Measurements from ENCODE around the gene RNPEPL1. TPM values are rescaled to one million over a fixed set of nuclear protein-coding genes. Genes with fewer than 3 reads are reported as not detected.

The RNPEPL1 gene
- total RNA-seq, 1 donor from 2014 or later, result 70.0 TPM

DNA sequence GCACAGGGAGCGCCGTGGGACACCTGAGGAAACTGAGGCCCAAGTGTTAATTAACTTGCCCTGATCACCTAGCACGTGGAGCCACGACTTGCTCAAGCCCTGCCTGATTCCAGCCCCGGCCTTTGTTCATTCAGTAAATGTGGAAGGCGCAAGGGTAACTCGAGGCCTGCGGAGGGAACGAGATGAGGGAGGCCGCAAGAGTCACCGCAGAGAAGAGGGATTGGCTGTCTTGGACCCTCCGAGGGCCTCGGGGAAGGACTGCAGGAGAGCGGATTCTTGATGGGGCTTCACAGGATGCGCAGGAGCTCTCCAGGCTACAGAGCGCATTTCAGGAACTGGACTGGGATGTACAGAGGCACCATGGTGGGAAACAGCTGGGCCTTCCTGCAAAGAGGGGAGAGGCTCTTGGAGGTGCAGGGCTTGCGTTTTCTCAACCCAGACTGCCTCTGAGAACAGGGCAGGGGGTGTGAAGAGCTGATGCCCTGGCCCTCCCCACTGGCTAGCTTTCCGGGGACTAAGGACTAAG lies 10.0 kb upstream of the RNPEPL1 start:
- Mint-ChIP-seq H3K9me3 (no peaks in the 10 kb centered on the region), H3K27ac (no peak overlapping the region), H3K36me3 (ENCODE audit: low read depth) (peaks cover 42% of the 10 kb centered on the region), H3K4me3 (peak overlapping the region; percentile 72), H3K27me3 (no peaks in the 10 kb centered on the region), H3K4me1 (peaks cover 53% of the 10 kb centered on the region)
- TF ChIP-seq, protein P1, sequence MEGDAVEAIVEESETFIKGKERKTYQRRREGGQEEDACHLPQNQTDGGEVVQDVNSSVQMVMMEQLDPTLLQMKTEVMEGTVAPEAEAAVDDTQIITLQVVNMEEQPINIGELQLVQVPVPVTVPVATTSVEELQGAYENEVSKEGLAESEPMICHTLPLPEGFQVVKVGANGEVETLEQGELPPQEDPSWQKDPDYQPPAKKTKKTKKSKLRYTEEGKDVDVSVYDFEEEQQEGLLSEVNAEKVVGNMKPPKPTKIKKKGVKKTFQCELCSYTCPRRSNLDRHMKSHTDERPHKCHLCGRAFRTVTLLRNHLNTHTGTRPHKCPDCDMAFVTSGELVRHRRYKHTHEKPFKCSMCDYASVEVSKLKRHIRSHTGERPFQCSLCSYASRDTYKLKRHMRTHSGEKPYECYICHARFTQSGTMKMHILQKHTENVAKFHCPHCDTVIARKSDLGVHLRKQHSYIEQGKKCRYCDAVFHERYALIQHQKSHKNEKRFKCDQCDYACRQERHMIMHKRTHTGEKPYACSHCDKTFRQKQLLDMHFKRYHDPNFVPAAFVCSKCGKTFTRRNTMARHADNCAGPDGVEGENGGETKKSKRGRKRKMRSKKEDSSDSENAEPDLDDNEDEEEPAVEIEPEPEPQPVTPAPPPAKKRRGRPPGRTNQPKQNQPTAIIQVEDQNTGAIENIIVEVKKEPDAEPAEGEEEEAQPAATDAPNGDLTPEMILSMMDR (IDR thresholded peaks at IDR 0.05), result no peak
- no peak for ATAC-seq (ENCODE audit: low read depth)
- DNase-seq, result no peak
- intact Hi-C loops (cut with micrococcal nuclease), result no loop called here
- ChIA-PET CTCF (interaction anchor here (1.6 to 1.9 kb wide), 2 partner anchors 8 to 44 kb away, joined by 4 to 5 read pairs; no protein-coding TSS in a partner anchor), POLR2A (interaction anchor here (1.0 to 2.7 kb wide), 3 partner anchors 8 to 28 kb away, joined by 3 to 14 read pairs (median 11); partner anchors contain the start of gene CAPN10)

DNA sequence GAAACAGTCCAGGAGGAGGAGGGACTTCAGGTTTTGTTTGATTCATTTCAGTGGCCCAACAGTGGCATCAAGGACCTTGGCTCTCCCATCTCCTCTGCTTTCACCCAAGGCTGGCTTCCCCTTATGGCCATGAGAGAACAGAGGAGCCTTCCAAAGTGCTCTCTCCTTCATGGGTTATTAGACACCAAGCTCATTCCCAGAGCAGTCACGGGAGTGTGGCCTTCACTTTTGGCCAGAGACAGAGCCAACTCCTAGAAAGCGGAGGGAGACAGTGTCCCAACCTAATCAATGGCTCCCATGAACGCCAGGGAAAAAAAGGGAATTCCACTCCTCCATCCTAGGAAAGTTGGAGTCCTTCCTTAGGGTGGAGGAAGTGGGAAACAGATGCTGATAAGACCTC lies 9.0 kb upstream of the RNPEPL1 start:
- ChIA-PET CTCF (no interaction called here), POLR2A (interaction anchor here (0.8 kb wide), 1 partner anchor 27 kb away, joined by 4 read pairs; the partner anchor contains the start of gene CAPN10)
- no peaks in the 10 kb centered on the region for H3K9me3 Mint-ChIP-seq

DNA sequence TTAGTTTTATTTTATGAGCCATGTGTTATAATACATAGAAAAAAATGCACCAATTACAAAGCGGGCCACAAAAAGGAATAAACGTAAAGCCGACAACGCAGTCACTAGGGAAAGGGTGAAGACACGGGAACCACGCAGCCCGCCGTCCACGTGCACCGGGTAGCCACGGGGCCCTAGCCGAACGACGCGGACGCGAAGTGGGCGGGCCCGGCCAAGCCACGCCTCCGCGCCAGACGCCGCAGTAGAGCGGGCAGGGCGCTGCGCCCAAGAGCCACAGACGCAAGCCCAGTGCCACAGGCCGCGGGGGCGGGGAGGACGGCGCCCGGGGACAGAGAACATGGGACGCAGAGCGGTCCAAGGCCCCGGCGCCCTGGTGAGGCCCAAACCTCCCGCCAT lies 8.2 kb upstream of the RNPEPL1 start, which contains the start of gene DUSP28:
DUSP28 (plus strand) TSS at position 274 of the 396 bp plus-strand sequence. CDS start 328 bp downstream, outside the sequence.
- peak within 1 kb of the TSS; percentile 81 for H3K4me3 Mint-ChIP-seq

More for the DNA sequence above, 9.0 kb upstream of the RNPEPL1 start:
- intact Hi-C loops (cut with micrococcal nuclease), result no loop called here
- no peak for DNase-seq
- H3K27ac Mint-ChIP-seq, result peak overlapping the region; percentile 64
- H3K36me3 Mint-ChIP-seq (ENCODE audit: low read depth), result peaks cover 43% of the 10 kb centered on the region
- peaks cover 62% of the 10 kb centered on the region for H3K4me1 Mint-ChIP-seq
- no peak for ATAC-seq (ENCODE audit: low read depth)
- TF ChIP-seq, protein P1 (IDR thresholded peaks at IDR 0.05), result no peak
- H3K4me3 Mint-ChIP-seq, result peak overlapping the region; percentile 72
- H3K27me3 Mint-ChIP-seq, result no peaks in the 10 kb centered on the region

DNA sequence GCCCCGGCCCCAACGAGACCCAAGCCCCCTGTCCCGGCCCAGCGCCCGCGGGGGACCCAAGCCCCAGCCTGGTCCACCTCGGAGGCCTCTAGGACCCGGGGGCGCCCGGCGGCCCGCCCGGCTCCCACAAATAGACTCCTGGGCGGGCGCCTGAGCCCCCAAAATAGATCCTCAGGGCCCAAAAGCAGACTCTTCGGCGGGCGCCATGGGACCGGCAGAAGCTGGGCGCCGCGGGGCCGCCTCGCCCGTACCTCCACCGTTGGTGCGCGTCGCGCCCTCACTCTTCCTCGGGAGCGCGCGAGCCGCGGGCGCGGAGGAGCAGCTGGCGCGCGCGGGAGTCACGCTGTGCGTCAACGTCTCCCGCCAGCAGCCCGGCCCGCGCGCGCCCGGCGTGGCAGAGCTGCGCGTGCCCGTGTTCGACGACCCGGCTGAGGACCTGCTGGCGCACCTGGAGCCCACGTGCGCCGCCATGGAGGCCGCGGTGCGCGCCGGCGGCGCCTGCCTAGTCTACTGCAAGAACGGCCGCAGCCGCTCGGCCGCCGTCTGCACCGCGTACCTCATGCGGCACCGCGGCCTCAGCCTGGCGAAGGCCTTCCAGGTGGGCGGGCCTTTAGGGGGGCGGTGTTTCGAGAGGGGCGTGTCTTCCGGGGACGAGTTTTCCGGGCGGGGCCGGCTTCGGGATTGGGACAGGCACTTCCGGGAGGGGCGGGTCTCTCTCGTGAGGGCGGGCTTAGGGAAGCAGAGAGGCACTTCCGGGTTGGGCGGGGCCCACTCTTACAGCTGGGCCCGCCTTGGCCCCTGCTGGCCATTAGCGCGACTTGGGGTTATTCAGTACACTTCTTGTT lies 7.6 kb upstream of the RNPEPL1 start:
- POLR2A ChIA-PET, result interaction anchor here (0.6 to 12.0 kb wide), 20 partner anchors 8 to 1243 kb away, joined by 3 to 536 read pairs (median 4); partner anchors contain the start of genes ATG4B, CAPN10, HDLBP and ING5
- H3K36me3 Mint-ChIP-seq (ENCODE audit: low read depth), result peaks cover 42% of the 10 kb centered on the region

More for the DNA sequence above, 8.2 kb upstream of the RNPEPL1 start, which contains the start of gene DUSP28:
- TF ChIP-seq, protein P1 (IDR thresholded peaks at IDR 0.05), result no peak
- Mint-ChIP-seq H3K27me3 (no peaks in the 10 kb centered on the region), H3K9me3 (no peaks in the 10 kb centered on the region), H3K36me3 (ENCODE audit: low read depth) (peaks cover 42% of the 10 kb centered on the region), H3K27ac (peak within 1 kb of the TSS; percentile 89), H3K4me1 (peaks cover 70% of the 10 kb centered on the region)
- ATAC-seq (ENCODE audit: low read depth) (peak; percentile 66), DNase-seq (peak; percentile 93)
- POLR2A ChIA-PET, result interaction anchor here (0.9 to 12.0 kb wide), 13 partner anchors 9 to 1244 kb away, joined by 3 to 536 read pairs (median 5); partner anchors contain the start of genes CAPN10, HDLBP, MTERF4 and NDUFA10
- intact Hi-C loops (cut with micrococcal nuclease), result loop anchor here (1.0 to 10.0 kb wide), 10 partner anchors 8 to 1175 kb away; partner anchors contain the start of genes D2HGDH, FARP2, GPC1 and HDAC4
- CTCF ChIA-PET, result interaction anchor here (0.8 to 1.0 kb wide), 2 partner anchors 26 to 46 kb away, joined by 3 to 6 read pairs; partner anchors contain the start of gene CAPN10

More for the DNA sequence above, 7.6 kb upstream of the RNPEPL1 start:
- Mint-ChIP-seq H3K4me1 (peaks cover 77% of the 10 kb centered on the region), H3K9me3 (no peaks in the 10 kb centered on the region), H3K4me3 (peak overlapping the region; percentile 81), H3K27me3 (no peaks in the 10 kb centered on the region), H3K27ac (peak overlapping the region; percentile 89)
- DNase-seq (peak; percentile 99), ATAC-seq (ENCODE audit: low read depth) (peak; percentile 70)
- intact Hi-C loops (cut with micrococcal nuclease), result loop anchor here (1.0 to 10.0 kb wide), 13 partner anchors 8 to 1174 kb away; partner anchors contain the start of genes CAPN10, D2HGDH, FARP2 and GPC1
- TF ChIP-seq, protein P1 (IDR thresholded peaks at IDR 0.05), result no peak
- CTCF ChIA-PET, result interaction anchor here (0.8 to 1.0 kb wide), 2 partner anchors 26 to 46 kb away, joined by 3 to 6 read pairs; partner anchors contain the start of gene CAPN10

All from activated B cell treated with CpG ODN at 0.5 μM for 24 hours (primary cell).